SJCRH30 (cell line): Measurements from ENCODE around the gene ZBED4. TPM values are rescaled to one million over a fixed set of nuclear protein-coding genes. Genes with fewer than 3 reads are reported as not detected.

Source experiments
- total RNA-seq: library from RNA; depleted of rRNA; stranded (reverse); fragments of >200 nt; shearing (Covaris generic); gene quantifications from 2 replicates; pipeline ENCODE4 v1.2.3, GENCODE V29; 2014; rRNA removed

The ZBED4 gene
- total RNA-seq, 1 experiment from 2014 or later = 53.2 TPM

Other genes starting within 250 kb of the ZBED4 start
- gene BRD1, start 26.0 kb upstream of the ZBED4 start, total RNA-seq = 41.0 and 44.7 TPM in 2 replicates
- 24.2 and 24.3 TPM in 2 replicates for gene ALG12, start 64.6 kb downstream of the ZBED4 start, total RNA-seq
- 37.6 and 39.7 TPM in 2 replicates for gene CRELD2, start 64.8 kb downstream of the ZBED4 start, total RNA-seq
- gene PIM3, start 106.9 kb downstream of the ZBED4 start, total RNA-seq = 51.2 and 53.6 TPM in 2 replicates
- gene IL17REL, start 158.9 kb downstream of the ZBED4 start, total RNA-seq = not detected in 2 replicates
- not detected in 2 replicates for gene TTLL8, start 204.5 kb downstream of the ZBED4 start, total RNA-seq
- gene MLC1, start 231.6 kb downstream of the ZBED4 start, total RNA-seq = 0.04 and 0.18 TPM in 2 replicates
- not detected in 2 replicates for gene MOV10L1, start 236.2 kb downstream of the ZBED4 start, total RNA-seq